ENCODE data around the gene SEMG1.
A peak's percentile ranks its signal among the peaks of the same experiment; 100 is the strongest.

DNA sequence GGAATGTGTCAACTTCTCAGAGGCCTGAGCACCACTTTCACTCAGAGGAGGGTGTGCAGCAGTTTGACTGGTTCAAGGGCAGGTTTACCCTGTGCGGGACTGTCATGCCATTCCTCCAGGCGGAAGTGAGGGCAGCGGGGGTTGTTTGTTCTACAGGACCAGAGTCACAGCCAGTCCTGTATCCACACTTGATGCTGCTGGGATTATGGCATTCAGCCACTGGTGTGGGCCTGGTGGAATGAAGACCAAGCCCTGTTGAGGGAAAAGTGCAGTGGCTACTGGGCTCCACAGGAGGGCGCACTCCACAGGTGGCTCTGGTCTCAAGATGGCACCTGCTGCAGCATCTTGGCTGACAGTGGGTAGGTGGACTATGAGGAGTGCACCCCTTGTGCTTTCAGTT, 29.2 kb downstream of the SEMG1 start:
- TF ChIP-seq, protein P1, sequence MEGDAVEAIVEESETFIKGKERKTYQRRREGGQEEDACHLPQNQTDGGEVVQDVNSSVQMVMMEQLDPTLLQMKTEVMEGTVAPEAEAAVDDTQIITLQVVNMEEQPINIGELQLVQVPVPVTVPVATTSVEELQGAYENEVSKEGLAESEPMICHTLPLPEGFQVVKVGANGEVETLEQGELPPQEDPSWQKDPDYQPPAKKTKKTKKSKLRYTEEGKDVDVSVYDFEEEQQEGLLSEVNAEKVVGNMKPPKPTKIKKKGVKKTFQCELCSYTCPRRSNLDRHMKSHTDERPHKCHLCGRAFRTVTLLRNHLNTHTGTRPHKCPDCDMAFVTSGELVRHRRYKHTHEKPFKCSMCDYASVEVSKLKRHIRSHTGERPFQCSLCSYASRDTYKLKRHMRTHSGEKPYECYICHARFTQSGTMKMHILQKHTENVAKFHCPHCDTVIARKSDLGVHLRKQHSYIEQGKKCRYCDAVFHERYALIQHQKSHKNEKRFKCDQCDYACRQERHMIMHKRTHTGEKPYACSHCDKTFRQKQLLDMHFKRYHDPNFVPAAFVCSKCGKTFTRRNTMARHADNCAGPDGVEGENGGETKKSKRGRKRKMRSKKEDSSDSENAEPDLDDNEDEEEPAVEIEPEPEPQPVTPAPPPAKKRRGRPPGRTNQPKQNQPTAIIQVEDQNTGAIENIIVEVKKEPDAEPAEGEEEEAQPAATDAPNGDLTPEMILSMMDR (IDR thresholded peaks at IDR 0.05), result peak in 1 of 7 experiments; percentile 26
- TF ChIP-seq POLR2A (IDR thresholded peaks at IDR 0.05), result no peak
